Vagina (tissue), 2 donors: ENCODE results near the gene RAB11FIP4. TPM values are rescaled to one million over a fixed set of nuclear protein-coding genes. Genes with fewer than 3 reads are reported as not detected.

ENCODE experiments used
- DNase-seq, 2 donors: peaks; one replicate each; pipeline ENCODE4 v3.0.0-alpha.2; 2017; ENCODE audit errors: extremely low spot score in 2 of 2
- H3K27ac ChIP-seq: fragments of 200-600 bp; sonication (generic); one replicate; pipeline ENCODE4 v1.5.1; 2019
- H3K27me3 ChIP-seq: fragments of 200-600 bp; sonication (generic); one replicate; pipeline ENCODE4 v1.5.1; 2019
- H3K36me3 ChIP-seq, 2 donors: fragments of 200-600 bp; sonication (generic); one replicate each; pipeline ENCODE4 v1.5.1; 2017 to 2019
- H3K4me1 ChIP-seq: fragments of 200-600 bp; sonication (generic); one replicate; pipeline ENCODE4 v1.5.1; 2019
- H3K4me3 ChIP-seq, 2 donors: fragments of 200-600 bp; sonication (generic); 1 replicate in 1 of 2; 2 replicates in 1 of 2; pipeline ENCODE4 v1.5.1; 2016 to 2019
- H3K9me3 ChIP-seq: fragments of 200-600 bp; sonication (generic); one replicate; pipeline ENCODE4 v1.5.1; 2019
- POLR2A ChIP-seq, 2 donors: fragments of 450-650 bp; IDR thresholded peaks; one replicate each; pipeline ENCODE4 v1.6.1; 2017; ENCODE audit warnings: antibody characterized with exemption in 2 of 2, mild to moderate bottlenecking in 2 of 2, moderate library complexity in 2 of 2
- POLR2AphosphoS5 ChIP-seq, 2 donors: sonication (generic); formaldehyde crosslinking; IDR thresholded peaks; one replicate each; pipeline ENCODE4 v1.9.0; 2017; ENCODE audit warnings: antibody characterized with exemption in 2 of 2, mild to moderate bottlenecking in 2 of 2, low read depth in 1 of 2; ENCODE audit not compliant: insufficient read depth in 1 of 2
- intact Hi-C: fragments of 100-400 bp; cut with DNase I; formaldehyde crosslinking; loops from one replicate; pipeline ENCODE4 v1.15.1; 2023
- total RNA-seq: library from RNA; depleted of rRNA; stranded (reverse); fragments of >200 nt; gene quantifications from one replicate; pipeline ENCODE4 v1.2.3, GENCODE V29; 2016
- TF ChIP-seq, protein P1 (sequence below), 3 experiments: fragments of 450-650 bp in 2 of 3; fragments of 200-600 bp in 1 of 3; sonication (generic) in 1 of 3; IDR thresholded peaks; one replicate each; pipeline ENCODE4 v1.5.1; 2017 to 2019; ENCODE audit warnings: antibody characterized with exemption in 3 of 3, mild to moderate bottlenecking in 2 of 3, moderate library complexity in 2 of 3

The RAB11FIP4 gene
- total RNA-seq, 1 donor from 2014 or later: 11.0 TPM

DNA sequence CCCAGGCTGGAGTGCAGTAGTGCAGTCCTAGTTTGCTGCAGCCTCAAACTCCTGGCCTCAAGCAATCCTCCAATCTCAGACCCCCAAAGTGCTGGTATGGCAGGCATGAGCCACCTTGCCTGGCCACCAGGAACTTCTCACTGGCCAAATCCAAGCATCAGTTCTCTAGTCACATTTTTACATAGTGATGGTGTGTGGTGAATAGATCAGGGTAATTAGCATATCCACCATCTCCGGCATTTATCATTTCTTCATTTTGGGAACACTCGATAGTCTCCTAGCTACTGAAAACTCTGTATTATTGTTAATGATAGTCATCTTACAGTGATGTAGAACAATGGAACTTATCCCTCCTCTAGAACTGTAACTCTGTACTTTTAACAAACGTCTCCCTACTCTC, 58.3 kb downstream of the RAB11FIP4 start:
- DNase-seq: no peak
- intact Hi-C loops: no loop called here
- Histone ChIP-seq H3K4me1 (no peaks in the 10 kb centered on the region), H3K9me3 (no peaks in the 10 kb centered on the region), H3K27me3 (no peaks in the 10 kb centered on the region), H3K4me3 (no peak overlapping the region), H3K27ac (no peak overlapping the region), H3K36me3 (no peaks in the 10 kb centered on the region)
- TF ChIP-seq POLR2A (IDR thresholded peaks at IDR 0.05): no peak
- TF ChIP-seq, protein P1, sequence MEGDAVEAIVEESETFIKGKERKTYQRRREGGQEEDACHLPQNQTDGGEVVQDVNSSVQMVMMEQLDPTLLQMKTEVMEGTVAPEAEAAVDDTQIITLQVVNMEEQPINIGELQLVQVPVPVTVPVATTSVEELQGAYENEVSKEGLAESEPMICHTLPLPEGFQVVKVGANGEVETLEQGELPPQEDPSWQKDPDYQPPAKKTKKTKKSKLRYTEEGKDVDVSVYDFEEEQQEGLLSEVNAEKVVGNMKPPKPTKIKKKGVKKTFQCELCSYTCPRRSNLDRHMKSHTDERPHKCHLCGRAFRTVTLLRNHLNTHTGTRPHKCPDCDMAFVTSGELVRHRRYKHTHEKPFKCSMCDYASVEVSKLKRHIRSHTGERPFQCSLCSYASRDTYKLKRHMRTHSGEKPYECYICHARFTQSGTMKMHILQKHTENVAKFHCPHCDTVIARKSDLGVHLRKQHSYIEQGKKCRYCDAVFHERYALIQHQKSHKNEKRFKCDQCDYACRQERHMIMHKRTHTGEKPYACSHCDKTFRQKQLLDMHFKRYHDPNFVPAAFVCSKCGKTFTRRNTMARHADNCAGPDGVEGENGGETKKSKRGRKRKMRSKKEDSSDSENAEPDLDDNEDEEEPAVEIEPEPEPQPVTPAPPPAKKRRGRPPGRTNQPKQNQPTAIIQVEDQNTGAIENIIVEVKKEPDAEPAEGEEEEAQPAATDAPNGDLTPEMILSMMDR (IDR thresholded peaks at IDR 0.05): no peak
- TF ChIP-seq POLR2AphosphoS5 (IDR thresholded peaks at IDR 0.05; ENCODE audit: insufficient read depth in 1 of 2, low read depth in 1 of 2): no peak

DNA sequence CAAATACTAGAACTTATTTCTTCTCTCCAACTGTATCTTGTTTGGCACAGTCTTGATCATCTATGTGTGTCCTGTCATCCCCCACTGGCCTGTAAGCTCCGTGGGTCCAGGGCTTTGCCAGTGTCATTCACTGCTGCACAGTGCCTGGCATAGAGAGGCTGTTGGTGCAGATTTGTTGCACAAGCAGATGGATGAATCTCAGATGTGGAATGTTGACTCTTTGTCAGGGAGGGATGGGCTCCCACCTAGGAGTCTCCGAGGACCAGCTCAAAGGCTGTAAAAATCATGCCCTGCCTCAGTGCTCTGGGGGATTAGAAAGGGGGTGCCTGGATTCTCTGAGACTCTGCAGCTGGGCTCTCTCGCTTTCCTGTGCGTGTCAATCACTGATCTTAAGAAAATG, 60.6 kb downstream of the RAB11FIP4 start:
- H3K9me3 ChIP-seq: no peaks in the 10 kb centered on the region
- H3K36me3 ChIP-seq: no peaks in the 10 kb centered on the region
- no peaks in the 10 kb centered on the region for H3K27me3 ChIP-seq
- H3K27ac ChIP-seq: no peak overlapping the region
- no peak for DNase-seq
- TF ChIP-seq POLR2AphosphoS5 (IDR thresholded peaks at IDR 0.05; ENCODE audit: insufficient read depth in 1 of 2, low read depth in 1 of 2) (no peak), POLR2A (IDR thresholded peaks at IDR 0.05) (no peak)
- TF ChIP-seq, protein P1 (IDR thresholded peaks at IDR 0.05): no peak
- intact Hi-C loops: no loop called here
- H3K4me1 ChIP-seq: no peaks in the 10 kb centered on the region
- no peak overlapping the region for H3K4me3 ChIP-seq

DNA sequence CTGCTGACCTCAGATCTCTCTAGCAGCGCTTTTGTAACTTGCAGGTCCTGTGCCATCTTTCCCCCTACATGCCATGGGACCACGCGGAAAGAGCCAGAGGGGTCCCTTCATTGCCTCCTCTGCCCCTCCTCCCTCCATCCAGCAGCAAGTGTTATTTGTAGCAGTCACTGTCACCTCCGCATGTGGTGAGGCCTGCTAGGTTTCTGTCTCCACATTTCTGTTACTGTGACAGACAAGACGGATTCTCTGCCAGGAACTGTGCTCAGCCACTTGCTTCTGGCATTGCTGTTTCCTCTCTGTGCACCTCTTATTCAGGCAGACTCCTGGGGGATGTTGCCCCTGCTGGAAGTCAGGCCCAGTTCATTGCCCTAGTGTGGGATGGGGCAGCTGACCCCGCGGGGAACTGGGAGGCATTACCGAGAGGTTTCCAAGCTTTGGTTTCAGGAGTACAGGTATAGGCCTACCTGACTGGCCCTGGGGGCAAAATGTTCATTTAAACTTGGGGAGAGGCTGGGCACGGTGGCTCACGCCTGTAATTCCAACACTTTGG, 61.2 kb downstream of the RAB11FIP4 start:
- Histone ChIP-seq H3K36me3 (no peaks in the 10 kb centered on the region), H3K4me1 (no peaks in the 10 kb centered on the region), H3K9me3 (no peaks in the 10 kb centered on the region), H3K4me3 (no peak overlapping the region), H3K27ac (no peak overlapping the region), H3K27me3 (no peaks in the 10 kb centered on the region)
- DNase-seq: no peak
- TF ChIP-seq POLR2AphosphoS5 (IDR thresholded peaks at IDR 0.05; ENCODE audit: insufficient read depth in 1 of 2, low read depth in 1 of 2): no peak
- TF ChIP-seq POLR2A (IDR thresholded peaks at IDR 0.05): no peak
- TF ChIP-seq, protein P1 (IDR thresholded peaks at IDR 0.05): no peak
- intact Hi-C loops: no loop called here

DNA sequence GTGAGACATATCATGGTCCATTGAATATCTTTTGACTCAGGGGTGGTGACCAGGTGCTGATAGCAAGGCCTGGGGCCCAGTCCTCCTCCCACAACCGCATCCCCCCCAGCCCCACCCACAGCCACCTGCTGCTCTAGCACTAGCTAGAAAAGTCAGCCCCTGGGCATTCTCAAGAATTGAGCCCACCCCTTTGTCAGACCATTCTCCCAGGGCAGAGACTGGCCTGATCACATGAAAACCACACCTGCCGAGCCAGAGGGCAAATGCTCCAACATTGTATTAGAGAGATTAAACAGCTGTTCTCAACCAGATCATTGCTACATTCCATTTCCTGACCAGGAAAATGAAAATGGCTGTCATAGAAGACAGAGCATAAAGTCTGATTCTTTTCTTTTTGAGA, 62.4 kb downstream of the RAB11FIP4 start:
- H3K27ac ChIP-seq: no peak overlapping the region
- DNase-seq: no peak
- no peaks in the 10 kb centered on the region for H3K9me3 ChIP-seq
- no peak overlapping the region for H3K4me3 ChIP-seq
- no peaks in the 10 kb centered on the region for H3K27me3 ChIP-seq
- no peak for TF ChIP-seq POLR2AphosphoS5 (IDR thresholded peaks at IDR 0.05; ENCODE audit: insufficient read depth in 1 of 2, low read depth in 1 of 2)
- TF ChIP-seq, protein P1 (IDR thresholded peaks at IDR 0.05): no peak
- no peak for TF ChIP-seq POLR2A (IDR thresholded peaks at IDR 0.05)
- intact Hi-C loops: no loop called here
- no peaks in the 10 kb centered on the region for H3K36me3 ChIP-seq
- no peaks in the 10 kb centered on the region for H3K4me1 ChIP-seq

DNA sequence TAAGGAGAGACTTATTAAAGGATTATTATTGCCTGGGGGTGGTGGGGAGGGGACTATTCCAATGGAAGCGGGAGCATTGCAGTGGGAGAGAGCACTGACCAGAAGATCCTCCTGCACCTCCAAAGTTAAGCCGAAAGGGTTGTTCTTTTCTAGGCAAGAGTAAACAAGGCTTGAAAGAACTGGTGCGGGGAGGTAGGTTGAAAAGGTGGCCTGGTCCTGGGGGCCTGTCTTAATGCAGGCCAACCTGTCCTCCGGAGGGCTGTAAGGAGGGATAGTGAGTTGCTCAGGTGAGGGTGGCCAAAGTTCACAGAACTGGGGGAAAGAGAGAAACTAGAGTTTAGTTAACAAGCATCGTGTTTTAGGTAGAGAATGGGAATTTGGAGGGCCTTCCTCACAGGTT, 65.3 kb downstream of the RAB11FIP4 start:
- no peaks in the 10 kb centered on the region for H3K27me3 ChIP-seq
- no peaks in the 10 kb centered on the region for H3K4me1 ChIP-seq
- H3K4me3 ChIP-seq: no peak overlapping the region
- intact Hi-C loops: no loop called here
- no peak for DNase-seq
- TF ChIP-seq, protein P1 (IDR thresholded peaks at IDR 0.05): no peak
- TF ChIP-seq POLR2AphosphoS5 (IDR thresholded peaks at IDR 0.05; ENCODE audit: insufficient read depth in 1 of 2, low read depth in 1 of 2) (no peak), POLR2A (IDR thresholded peaks at IDR 0.05) (no peak)
- H3K27ac ChIP-seq: no peak overlapping the region
- no peaks in the 10 kb centered on the region for H3K36me3 ChIP-seq
- H3K9me3 ChIP-seq: no peaks in the 10 kb centered on the region
